IgD-negative memory B cell (primary cell): Measurements from ENCODE around the gene KIRREL3. TPM values are rescaled to one million over a fixed set of nuclear protein-coding genes. Genes with fewer than 3 reads are reported as not detected.
A peak's percentile ranks its signal among the peaks of the same experiment; 100 is the strongest.
"Not testable (repeated sequence)": the region's sequence is repeated elsewhere in the genome, so short reads cannot be mapped to it uniquely, and the experiment has no call there.

Experiments used
- H3K27ac Mint-ChIP-seq, 3 donors: one replicate each; pipeline ENCODE4 v1.8.0; 2020 to 2022; ENCODE audit warnings: mild to moderate bottlenecking in 3 of 3, mixed read lengths in 3 of 3, moderate library complexity in 1 of 3
- H3K27me3 Mint-ChIP-seq: one replicate; pipeline ENCODE4 v1.8.0; 2021; ENCODE audit warnings: mixed read lengths
- H3K36me3 Mint-ChIP-seq: one replicate; pipeline ENCODE4 v1.8.0; 2020; ENCODE audit warnings: mild to moderate bottlenecking, mixed read lengths
- H3K4me1 Mint-ChIP-seq, 3 donors: one replicate each; pipeline ENCODE4 v1.8.0; 2020 to 2022; ENCODE audit warnings: mixed read lengths in 3 of 3, mild to moderate bottlenecking in 1 of 3
- H3K4me3 Mint-ChIP-seq, 4 donors: one replicate each; pipeline ENCODE4 v1.8.0; 2020 to 2022; ENCODE audit warnings: mild to moderate bottlenecking in 4 of 4, mixed read lengths in 4 of 4, moderate library complexity in 3 of 4
- H3K9me3 Mint-ChIP-seq, 3 donors: one replicate each; pipeline ENCODE4 v1.8.0; 2020 to 2021; ENCODE audit warnings: mixed read lengths in 3 of 3, mild to moderate bottlenecking in 1 of 3
- polyA plus RNA-seq: library from polyadenylated mRNA; unstranded; fragments of 300-500 nt; fragmentation: Illumina TruSeq; gene quantifications from one replicate; pipeline ENCODE4 v1.2.3, GENCODE V29; 2021

KIRREL3 gene
- polyA plus RNA-seq, 1 donor from 2014 or later, result not detected

DNA sequence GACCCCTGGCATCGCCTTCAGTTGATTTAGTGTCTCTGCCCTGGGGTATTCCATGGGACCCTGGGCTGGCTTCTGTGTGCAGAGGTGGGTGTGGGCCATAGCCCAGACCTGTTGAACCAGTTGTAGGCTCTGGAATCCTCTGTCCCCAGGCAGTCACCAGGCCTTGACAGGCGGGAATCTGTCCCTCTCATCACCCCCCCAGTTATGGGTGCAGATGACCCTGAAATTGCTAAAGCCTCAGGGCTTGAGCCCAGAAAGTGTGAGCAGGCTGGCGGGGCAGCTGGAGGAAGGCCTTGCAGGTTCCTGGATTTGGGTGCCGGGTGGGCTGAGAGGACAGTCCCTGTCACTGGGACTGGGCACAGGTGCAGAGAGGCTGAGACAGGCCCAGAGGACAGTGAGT lies 617.9 kb downstream of the KIRREL3 start:
- not testable (repeated sequence) for H3K4me1 Mint-ChIP-seq, H3K27me3 Mint-ChIP-seq, H3K27ac Mint-ChIP-seq, H3K36me3 Mint-ChIP-seq, H3K4me3 Mint-ChIP-seq, H3K9me3 Mint-ChIP-seq

DNA sequence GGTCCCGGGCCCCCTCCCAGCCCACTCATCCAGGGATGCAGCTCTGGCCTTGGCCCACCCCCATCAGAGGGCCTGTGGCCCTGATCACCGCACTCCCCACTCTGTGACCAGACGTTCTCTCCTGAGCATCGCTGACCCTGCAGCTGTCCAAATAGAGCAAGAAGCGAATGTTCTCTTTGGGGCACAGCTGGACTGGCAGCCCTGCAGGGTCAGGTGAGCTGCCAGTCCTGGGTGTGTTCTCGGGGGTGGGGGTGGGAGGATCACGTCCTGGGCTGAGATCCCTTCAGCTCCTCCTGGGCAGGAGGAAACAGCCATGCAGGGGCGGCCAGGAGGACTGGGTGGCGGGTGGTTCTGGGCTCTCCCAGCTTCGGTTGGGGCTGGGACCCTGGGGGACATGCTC lies 618.6 kb downstream of the KIRREL3 start:
- H3K9me3 Mint-ChIP-seq, H3K27ac Mint-ChIP-seq, H3K27me3 Mint-ChIP-seq, H3K36me3 Mint-ChIP-seq, H3K4me1 Mint-ChIP-seq, H3K4me3 Mint-ChIP-seq: not testable (repeated sequence)

DNA sequence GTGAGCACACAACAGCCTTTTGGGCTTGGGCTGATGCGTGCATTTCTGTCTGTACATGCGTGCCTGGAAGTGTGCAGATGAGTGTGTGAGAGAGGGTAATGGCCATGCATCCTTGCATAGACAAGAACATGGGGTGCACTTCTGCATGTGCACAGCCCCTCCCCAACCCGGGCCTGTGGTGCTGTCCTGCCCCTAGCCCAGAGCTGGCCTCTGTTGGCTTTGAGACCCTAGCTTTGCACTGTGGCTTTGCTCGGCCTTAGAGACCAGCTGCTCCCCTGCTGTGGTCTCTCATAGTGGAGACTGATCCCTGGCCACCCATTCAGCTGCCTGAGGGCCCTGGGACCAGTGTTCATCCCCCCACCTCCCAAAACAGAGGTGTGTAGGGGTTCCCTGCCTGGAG lies 619.7 kb downstream of the KIRREL3 start:
- Mint-ChIP-seq H3K27me3 (no peaks in the 10 kb centered on the region), H3K9me3 (peaks cover 0 to 2% (median 0%) of the 10 kb centered on the region in 3 donors), H3K4me1 (no peaks in the 10 kb centered on the region), H3K36me3 (no peaks in the 10 kb centered on the region), H3K4me3 (no peak overlapping the region), H3K27ac (no peak overlapping the region)

DNA sequence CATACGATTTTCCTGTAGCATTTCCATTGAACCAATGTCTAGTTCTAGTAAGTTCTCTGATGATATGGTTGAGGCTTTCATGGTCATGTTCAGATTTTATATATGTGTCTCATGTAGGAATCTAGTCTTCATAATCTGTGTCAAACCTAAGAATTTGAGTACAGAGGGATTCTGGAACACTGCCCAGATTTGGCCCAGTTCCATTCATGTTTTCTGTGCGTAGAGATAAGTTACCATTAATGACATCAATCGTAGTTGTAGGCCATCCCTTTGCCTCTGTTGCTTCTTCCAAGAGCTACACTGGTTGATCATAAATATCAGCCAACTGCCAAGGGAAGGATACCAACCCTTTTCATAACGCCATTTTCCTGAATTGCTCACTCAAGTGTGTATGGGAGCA lies 621.8 kb downstream of the KIRREL3 start:
- peak overlapping the region in 1 of 3 donors; percentile 17 for H3K27ac Mint-ChIP-seq
- no peaks in the 10 kb centered on the region for H3K36me3 Mint-ChIP-seq
- H3K4me3 Mint-ChIP-seq, result no peak overlapping the region
- peaks cover 0 to 2% (median 1%) of the 10 kb centered on the region in 3 donors for H3K9me3 Mint-ChIP-seq
- H3K27me3 Mint-ChIP-seq, result no peaks in the 10 kb centered on the region
- H3K4me1 Mint-ChIP-seq, result no peaks in the 10 kb centered on the region

DNA sequence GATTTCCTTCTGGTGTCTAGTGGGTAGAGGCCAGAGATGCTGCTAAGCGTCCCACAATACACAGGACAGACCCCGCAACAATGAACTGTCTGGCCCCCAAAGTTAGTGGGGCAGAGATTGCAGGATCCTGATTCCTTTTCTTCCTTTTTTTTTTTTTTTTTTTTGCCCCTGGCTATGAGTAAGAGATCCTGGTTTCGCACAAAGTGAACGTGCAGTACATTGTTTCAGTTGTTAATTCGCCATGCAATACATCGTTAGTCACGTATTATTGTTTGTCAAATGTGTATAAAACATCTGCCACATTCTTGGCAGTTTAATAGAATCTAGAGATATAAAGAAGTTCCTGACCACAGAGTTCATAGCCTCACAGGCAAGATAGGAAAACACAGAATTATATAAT lies 624.8 kb downstream of the KIRREL3 start:
- Mint-ChIP-seq H3K27me3 (peaks cover 1% of the 10 kb centered on the region), H3K9me3 (peaks cover 0 to 2% (median 1%) of the 10 kb centered on the region in 3 donors), H3K36me3 (peaks cover 4% of the 10 kb centered on the region), H3K4me1 (peaks cover 0 to 2% (median 0%) of the 10 kb centered on the region in 3 donors), H3K27ac (no peak overlapping the region), H3K4me3 (no peak overlapping the region)

DNA sequence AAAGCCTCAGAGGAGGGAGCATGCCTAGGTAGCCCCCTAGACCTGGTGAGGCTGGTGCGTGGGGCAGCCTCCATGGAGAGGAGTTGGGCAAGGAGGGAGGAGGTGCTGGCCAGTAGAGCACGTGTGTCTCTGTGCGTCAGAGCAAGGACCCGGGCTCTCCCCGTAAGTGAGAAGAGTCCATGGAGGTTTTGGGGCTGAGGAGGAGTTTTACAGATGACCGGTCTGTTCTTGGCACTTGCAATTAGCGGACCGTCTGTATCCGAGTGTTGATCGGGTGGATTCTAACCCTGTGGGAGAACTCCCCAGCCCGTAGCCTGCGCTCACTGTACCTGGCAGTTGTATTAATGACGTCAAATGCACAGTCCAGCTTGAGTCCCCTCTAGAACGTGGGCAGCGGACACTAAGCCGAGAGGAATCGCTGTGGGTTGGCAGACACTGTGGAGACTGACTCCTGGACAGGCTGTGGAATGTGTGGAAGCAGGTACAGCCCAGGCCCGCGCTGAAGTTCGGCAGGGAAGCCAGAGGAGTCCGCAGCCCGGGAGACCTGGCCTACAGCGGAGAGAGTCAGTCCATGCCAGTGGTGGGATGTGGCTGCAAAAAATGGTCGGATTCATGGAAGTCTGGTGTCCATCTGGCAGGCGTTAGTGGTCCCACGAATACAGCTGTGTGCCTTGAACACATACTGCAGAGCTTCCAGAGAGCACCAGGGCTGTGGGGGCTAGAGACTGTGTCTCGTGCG lies 625.8 kb downstream of the KIRREL3 start:
- H3K9me3 Mint-ChIP-seq, H3K4me1 Mint-ChIP-seq, H3K4me3 Mint-ChIP-seq, H3K27ac Mint-ChIP-seq, H3K27me3 Mint-ChIP-seq, H3K36me3 Mint-ChIP-seq: not testable (repeated sequence)

DNA sequence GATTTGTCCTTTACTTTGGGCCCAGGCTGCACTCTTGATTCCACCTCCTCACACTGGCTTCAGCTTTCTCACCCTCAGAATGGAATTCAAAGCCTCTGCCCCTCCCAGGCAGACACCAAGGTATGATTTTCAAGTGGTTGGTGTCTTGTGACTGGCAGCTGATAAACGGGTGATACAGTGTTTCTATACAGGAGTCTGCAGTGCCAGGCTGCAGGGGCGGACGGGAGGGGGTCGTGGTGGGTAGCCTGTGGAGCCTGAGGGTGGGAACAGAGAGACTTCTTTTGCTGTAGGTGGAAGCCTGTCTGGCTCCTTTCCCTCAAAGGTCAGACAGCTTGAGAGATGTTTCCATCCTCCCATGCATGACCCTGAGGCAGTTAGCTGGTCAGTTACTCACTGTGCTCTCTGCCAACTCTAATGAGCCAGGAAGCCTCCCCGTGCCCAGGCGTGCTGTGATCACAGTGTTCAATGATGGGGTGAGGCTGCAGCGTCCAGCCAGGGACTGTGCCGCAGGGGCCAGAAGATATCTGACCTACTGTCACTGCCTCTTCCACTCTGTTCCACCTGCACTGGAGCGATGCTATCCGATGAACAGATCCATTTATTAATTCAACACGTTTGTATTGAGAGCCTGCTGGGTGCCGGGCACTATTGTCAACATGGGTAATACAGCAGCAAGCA lies 627.0 kb downstream of the KIRREL3 start:
- not testable (repeated sequence) for H3K9me3 Mint-ChIP-seq, H3K4me3 Mint-ChIP-seq, H3K4me1 Mint-ChIP-seq, H3K27ac Mint-ChIP-seq, H3K36me3 Mint-ChIP-seq, H3K27me3 Mint-ChIP-seq
